GM12865 (cell line): ENCODE measurements around the gene HNRNPH1.

ENCODE experiments used
- DNase-seq: peaks from one replicate; pipeline ENCODE4 v3.0.0; 2010; ENCODE audit warnings: low read depth
- H3K4me3 ChIP-seq: 2 replicates; pipeline ENCODE4 v1.5.1; 2011; ENCODE audit warnings: mild to moderate bottlenecking, low read depth, low read length, control low read depth
- TF ChIP-seq, protein P1 (sequence below): IDR thresholded peaks from 2 replicates; pipeline ENCODE4 v1.5.1; 2011; ENCODE audit warnings: low read length, control low read depth, low read depth, inconsistent platforms; ENCODE audit not compliant: insufficient read depth; ENCODE audit errors: missing control alignments

HNRNPH1 gene

DNA sequence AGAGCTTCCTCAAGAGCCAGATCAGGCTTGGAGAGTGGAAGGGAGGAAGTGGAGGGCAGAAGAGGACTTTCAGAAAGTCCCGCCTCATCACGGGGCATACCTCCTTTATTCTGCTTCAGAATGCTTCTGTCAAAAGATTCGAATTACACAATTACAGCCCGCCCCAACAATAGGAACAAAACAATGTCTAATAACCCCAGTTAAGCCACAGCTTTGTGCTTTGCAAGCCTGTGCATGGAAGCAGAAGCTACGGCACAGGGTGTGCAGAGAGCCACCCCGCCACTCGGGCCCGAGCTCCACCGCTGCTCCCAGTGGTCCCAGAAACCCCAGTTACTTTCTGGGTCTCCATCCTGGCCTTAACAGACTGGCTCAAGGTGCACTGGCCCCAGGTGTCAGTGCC is 23.5 kb downstream of the HNRNPH1 start:
- TF ChIP-seq, protein P1, sequence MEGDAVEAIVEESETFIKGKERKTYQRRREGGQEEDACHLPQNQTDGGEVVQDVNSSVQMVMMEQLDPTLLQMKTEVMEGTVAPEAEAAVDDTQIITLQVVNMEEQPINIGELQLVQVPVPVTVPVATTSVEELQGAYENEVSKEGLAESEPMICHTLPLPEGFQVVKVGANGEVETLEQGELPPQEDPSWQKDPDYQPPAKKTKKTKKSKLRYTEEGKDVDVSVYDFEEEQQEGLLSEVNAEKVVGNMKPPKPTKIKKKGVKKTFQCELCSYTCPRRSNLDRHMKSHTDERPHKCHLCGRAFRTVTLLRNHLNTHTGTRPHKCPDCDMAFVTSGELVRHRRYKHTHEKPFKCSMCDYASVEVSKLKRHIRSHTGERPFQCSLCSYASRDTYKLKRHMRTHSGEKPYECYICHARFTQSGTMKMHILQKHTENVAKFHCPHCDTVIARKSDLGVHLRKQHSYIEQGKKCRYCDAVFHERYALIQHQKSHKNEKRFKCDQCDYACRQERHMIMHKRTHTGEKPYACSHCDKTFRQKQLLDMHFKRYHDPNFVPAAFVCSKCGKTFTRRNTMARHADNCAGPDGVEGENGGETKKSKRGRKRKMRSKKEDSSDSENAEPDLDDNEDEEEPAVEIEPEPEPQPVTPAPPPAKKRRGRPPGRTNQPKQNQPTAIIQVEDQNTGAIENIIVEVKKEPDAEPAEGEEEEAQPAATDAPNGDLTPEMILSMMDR = no peak
- DNase-seq = no peak
- H3K4me3 ChIP-seq = no peak overlapping the region

- TF ChIP-seq, protein P1 = no peak
- no peak for DNase-seq
- no peak overlapping the region for H3K4me3 ChIP-seq
Measured at GRCh38 chr5:179599566-179599965, 23.9 kb downstream of the HNRNPH1 start.

GRCh38 chr5:179599100-179599499 is 24.4 kb downstream of the HNRNPH1 start:
- TF ChIP-seq, protein P1 = no peak
- no peak for DNase-seq
- H3K4me3 ChIP-seq = no peak overlapping the region

GRCh38 chr5:179596421-179596820 is 27.1 kb downstream of the HNRNPH1 start:
- DNase-seq = no peak
- TF ChIP-seq, protein P1 = no peak
- no peak overlapping the region for H3K4me3 ChIP-seq

DNA sequence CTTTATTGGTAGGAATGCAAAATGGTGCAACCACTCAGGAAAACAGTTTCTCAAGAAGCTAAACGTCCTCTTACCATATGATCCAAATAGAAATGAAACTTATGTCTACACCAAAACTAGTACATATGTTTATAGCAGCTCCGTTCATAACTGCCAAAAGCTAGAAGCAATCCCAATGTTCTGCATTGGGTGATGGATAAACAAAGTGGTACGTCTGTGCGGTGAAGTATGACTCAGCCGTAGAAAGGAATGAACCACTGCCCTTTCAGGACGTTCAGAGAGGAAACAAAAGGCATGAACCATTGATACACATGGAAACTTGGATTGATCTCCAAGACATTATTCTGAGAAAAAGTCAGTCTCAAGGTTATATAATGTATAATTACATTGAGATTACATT is 27.6 kb downstream of the HNRNPH1 start:
- DNase-seq = no peak
- H3K4me3 ChIP-seq = no peak overlapping the region
- TF ChIP-seq, protein P1 = no peak

DNA sequence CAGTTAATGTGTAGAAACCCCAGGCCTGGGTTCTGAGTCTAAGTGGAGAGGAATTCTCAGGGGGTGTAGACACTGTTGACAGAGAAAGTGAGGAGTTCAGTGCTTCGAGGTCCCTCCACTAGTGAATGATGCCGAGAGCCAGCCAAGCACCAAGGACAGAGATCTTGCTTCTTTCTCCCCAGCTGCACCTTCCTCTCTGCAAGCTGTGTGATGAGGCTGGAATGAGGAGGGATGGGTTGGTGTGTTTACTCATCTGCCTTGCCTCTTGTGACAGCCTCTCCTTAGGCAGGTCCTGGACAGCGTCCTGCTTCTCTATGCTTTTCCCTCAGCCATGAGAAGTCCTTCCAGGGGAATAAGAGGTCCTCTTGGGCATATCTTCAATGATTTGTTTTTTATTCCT is 35.3 kb downstream of the HNRNPH1 start:
- TF ChIP-seq, protein P1 = no peak
- H3K4me3 ChIP-seq = no peak overlapping the region
- DNase-seq = no peak

DNA sequence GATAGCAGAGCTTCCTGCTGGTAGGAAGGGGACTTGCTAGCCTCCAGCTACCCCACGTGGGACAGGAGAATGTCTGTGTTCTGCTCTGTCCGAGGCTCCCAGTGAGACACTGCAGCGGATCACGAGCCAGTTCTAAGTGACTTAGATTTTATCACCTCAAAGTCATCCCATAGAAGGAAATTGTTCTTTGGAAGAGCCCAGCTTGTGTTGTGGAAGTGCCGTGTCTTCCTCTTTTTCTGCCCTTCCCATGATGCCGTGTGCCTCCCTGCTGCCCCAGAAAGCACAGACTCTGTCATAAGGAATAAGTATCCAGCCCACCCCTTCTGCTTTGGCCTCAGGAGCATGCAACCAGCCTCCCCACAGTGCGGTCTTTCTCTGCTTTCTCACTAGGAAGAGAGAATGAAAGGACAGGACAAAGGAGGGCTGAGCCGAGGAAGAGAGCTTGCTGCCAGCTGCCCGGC is 37.5 kb downstream of the HNRNPH1 start:
- H3K4me3 ChIP-seq = no peak overlapping the region

More for the DNA sequence above, 37.5 kb downstream of the HNRNPH1 start:
- no peak for DNase-seq
- TF ChIP-seq, protein P1 = no peak
